HepG2 (cell line): Measurements from ENCODE around the gene CLIC1. TPM values are rescaled to one million over a fixed set of nuclear protein-coding genes. Genes with fewer than 3 reads are reported as not detected.
A peak's percentile ranks its signal among the peaks of the same experiment; 100 is the strongest.

Experiments
- HMG20B ChIP-seq: conservative IDR thresholded peaks from 2 replicates; pipeline ENCODE4 v1.6.1; 2016; ENCODE audit warnings: missing genetic modification reagents, missing compliant biosample characterization
- HOXA9 ChIP-seq: sonication (generic); formaldehyde crosslinking; IDR thresholded peaks from 2 replicates; pipeline ENCODE4 v1.8.1; 2022; ENCODE audit warnings: missing genetic modification reagents, mild to moderate bottlenecking, moderate library complexity, borderline replicate concordance
- IRF2 ChIP-seq: IDR thresholded peaks from 2 replicates; pipeline ENCODE4 v1.6.1; 2018; ENCODE audit warnings: missing genetic modification reagents, missing compliant biosample characterization
- NFKBIZ ChIP-seq: IDR thresholded peaks from 2 replicates; pipeline ENCODE4 v1.6.1; 2018; ENCODE audit warnings: missing genetic modification reagents, missing compliant biosample characterization
- SP4 ChIP-seq: sonication (generic); formaldehyde crosslinking; IDR thresholded peaks from 2 replicates; pipeline ENCODE4 v1.8.1; 2023; ENCODE audit warnings: mild to moderate bottlenecking, missing genetic modification reagents
- ZNF12 ChIP-seq: sonication (generic); formaldehyde crosslinking; IDR thresholded peaks from 2 replicates; pipeline ENCODE4 v1.5.0; 2020; ENCODE audit warnings: missing genetic modification reagents
- ZNF263 ChIP-seq: sonication (generic); formaldehyde crosslinking; IDR thresholded peaks from 2 replicates; pipeline ENCODE4 v1.4.0; 2020; ENCODE audit warnings: missing genetic modification reagents
- ZNF280B ChIP-seq: sonication (generic); formaldehyde crosslinking; IDR thresholded peaks from 2 replicates; pipeline ENCODE4 v1.5.0; 2020; ENCODE audit warnings: missing genetic modification reagents, mild to moderate bottlenecking, borderline replicate concordance
- ZNF281 ChIP-seq: sonication (generic); formaldehyde crosslinking; IDR thresholded peaks from 2 replicates; pipeline ENCODE4 v1.4.0; 2020; ENCODE audit warnings: missing genetic modification reagents, borderline replicate concordance
- ZNF543 ChIP-seq: sonication (generic); formaldehyde crosslinking; IDR thresholded peaks from 2 replicates; pipeline ENCODE4 v1.4.0; 2020; ENCODE audit warnings: mild to moderate bottlenecking, missing genetic modification reagents
- ZNF646 ChIP-seq: sonication (generic); formaldehyde crosslinking; IDR thresholded peaks from 2 replicates; pipeline ENCODE4 v1.9.0; 2021; ENCODE audit warnings: mild to moderate bottlenecking, missing genetic modification reagents
- ZSCAN20 ChIP-seq: sonication (generic); formaldehyde crosslinking; IDR thresholded peaks from 2 replicates; pipeline ENCODE4 v1.4.0; 2020; ENCODE audit warnings: missing genetic modification reagents, mild to moderate bottlenecking, borderline replicate concordance
- polyA plus RNA-seq, 8 experiments: library from polyadenylated mRNA; depleted of rRNA in 3 of 8; stranded (reverse) in 7 of 8; unstranded in 1 of 8; fragments of >200 nt; fragmentation: Illumina TruSeq in 4 of 8; extraction: Trizol in 4 of 8; gene quantifications; 2 replicates each; pipeline versions ENCODE4 v1.2.1 to v1.2.3, GENCODE V29; 2011 to 2016; ENCODE audit warnings: low read depth in 4 of 8, missing spikeins in 1 of 8, mixed read lengths in 1 of 8; ENCODE audit not compliant: insufficient read depth in 1 of 8
- total RNA-seq, 5 experiments: library from RNA; depleted of rRNA; stranded (reverse); fragments of >200 nt; fragmentation: Illumina TruSeq; extraction: Trizol; gene quantifications; 2 replicates each; pipeline ENCODE4 v1.2.3, GENCODE V29; 2016; ENCODE audit warnings: low read depth in 1 of 5
- TF ChIP-seq, protein P1 (sequence below): sonication (generic); formaldehyde crosslinking; IDR thresholded peaks from 2 replicates; pipeline ENCODE4 v1.4.0; 2020; ENCODE audit warnings: missing genetic modification reagents

The CLIC1 gene
- total and polyA plus RNA-seq, 2 of the 13 experiments (the other 11 are each of a cell fraction or from before 2014, with no cell fraction given), result 602 to 891 TPM

DNA sequence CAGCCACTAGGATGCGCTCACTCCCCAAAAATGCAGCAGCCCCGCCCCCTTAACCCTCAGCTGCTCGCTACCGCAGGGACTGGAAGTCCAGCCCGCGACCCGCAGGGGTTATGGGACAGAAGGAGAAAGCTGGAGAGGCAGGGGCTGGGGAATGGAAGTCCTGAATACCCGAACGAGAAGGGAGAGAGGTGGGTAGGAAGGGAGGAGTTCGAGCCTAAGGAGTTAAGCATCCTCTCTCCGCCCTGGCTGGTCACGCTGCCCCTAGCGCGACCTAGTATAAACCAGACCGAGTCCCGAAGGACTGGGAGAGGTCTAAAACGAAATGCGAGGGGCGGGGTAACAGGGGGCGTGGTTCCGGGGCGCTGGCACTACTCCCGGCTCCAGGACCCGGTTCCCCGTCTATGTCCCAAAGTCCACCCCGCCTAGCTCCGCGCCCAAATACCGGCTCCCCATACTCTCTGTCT lies 6.8 kb downstream of the CLIC1 start (continued):
- TF ChIP-seq ZNF646 (CRISPR knock-in tag) (no peak), SP4 (CRISPR knock-in tag) (peak; percentile 80), NFKBIZ (CRISPR knock-in tag) (no peak), ZNF12 (CRISPR knock-in tag) (peak; percentile 7; the same call in 1 of the 2 replicates), ZNF281 (peak; percentile 61; the same call in 1 of the 2 replicates), ZNF280B (CRISPR knock-in tag) (0 out of 2 replicates have a peak, but pooled peaks have one; percentile 8), ZSCAN20 (CRISPR knock-in tag) (0 out of 2 replicates have a peak, but pooled peaks have one; percentile 2), HMG20B (0 out of 2 replicates have a peak, but pooled peaks have one; percentile 37), IRF2 (peak; percentile 57), HOXA9 (CRISPR knock-in tag) (0 out of 2 replicates have a peak, but pooled peaks have one; percentile 30), ZNF263 (CRISPR knock-in tag) (peak; percentile 42; the same call in 1 of the 2 replicates), ZNF543 (CRISPR knock-in tag) (peak; percentile 58; the same call in 1 of the 2 replicates)
- TF ChIP-seq, protein P1, sequence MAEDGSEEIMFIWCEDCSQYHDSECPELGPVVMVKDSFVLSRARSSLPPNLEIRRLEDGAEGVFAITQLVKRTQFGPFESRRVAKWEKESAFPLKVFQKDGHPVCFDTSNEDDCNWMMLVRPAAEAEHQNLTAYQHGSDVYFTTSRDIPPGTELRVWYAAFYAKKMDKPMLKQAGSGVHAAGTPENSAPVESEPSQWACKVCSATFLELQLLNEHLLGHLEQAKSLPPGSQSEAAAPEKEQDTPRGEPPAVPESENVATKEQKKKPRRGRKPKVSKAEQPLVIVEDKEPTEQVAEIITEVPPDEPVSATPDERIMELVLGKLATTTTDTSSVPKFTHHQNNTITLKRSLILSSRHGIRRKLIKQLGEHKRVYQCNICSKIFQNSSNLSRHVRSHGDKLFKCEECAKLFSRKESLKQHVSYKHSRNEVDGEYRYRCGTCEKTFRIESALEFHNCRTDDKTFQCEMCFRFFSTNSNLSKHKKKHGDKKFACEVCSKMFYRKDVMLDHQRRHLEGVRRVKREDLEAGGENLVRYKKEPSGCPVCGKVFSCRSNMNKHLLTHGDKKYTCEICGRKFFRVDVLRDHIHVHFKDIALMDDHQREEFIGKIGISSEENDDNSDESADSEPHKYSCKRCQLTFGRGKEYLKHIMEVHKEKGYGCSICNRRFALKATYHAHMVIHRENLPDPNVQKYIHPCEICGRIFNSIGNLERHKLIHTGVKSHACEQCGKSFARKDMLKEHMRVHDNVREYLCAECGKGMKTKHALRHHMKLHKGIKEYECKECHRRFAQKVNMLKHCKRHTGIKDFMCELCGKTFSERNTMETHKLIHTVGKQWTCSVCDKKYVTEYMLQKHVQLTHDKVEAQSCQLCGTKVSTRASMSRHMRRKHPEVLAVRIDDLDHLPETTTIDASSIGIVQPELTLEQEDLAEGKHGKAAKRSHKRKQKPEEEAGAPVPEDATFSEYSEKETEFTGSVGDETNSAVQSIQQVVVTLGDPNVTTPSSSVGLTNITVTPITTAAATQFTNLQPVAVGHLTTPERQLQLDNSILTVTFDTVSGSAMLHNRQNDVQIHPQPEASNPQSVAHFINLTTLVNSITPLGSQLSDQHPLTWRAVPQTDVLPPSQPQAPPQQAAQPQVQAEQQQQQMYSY, result peak; percentile 68
